HEK293T (cell line): Measurements from ENCODE around the gene MIER1.

Source experiments
- SP1 ChIP-seq: fragments of 450-650 bp; IDR thresholded peaks from 2 replicates; pipeline ENCODE4 v1.6.1; 2017
- TARDBP ChIP-seq: fragments of 450-650 bp; IDR thresholded peaks from 2 replicates; pipeline ENCODE4 v1.6.1; 2016

GRCh38 chr1:67001682-67002425 is 77.1 kb downstream of the MIER1 start:
- no peak for TF ChIP-seq SP1
- TF ChIP-seq TARDBP, result no peak
